GM12865 (cell line): ENCODE measurements around the gene DCDC1.

Experiments used
- DNase-seq: peaks from one replicate; pipeline ENCODE4 v3.0.0; 2010; ENCODE audit warnings: low read depth
- H3K4me3 ChIP-seq: 2 replicates; pipeline ENCODE4 v1.5.1; 2011; ENCODE audit warnings: mild to moderate bottlenecking, low read depth, low read length, control low read depth
- TF ChIP-seq, protein P1 (sequence below): IDR thresholded peaks from 2 replicates; pipeline ENCODE4 v1.5.1; 2011; ENCODE audit warnings: low read length, control low read depth, low read depth, inconsistent platforms; ENCODE audit not compliant: insufficient read depth; ENCODE audit errors: missing control alignments

The DCDC1 gene

DNA sequence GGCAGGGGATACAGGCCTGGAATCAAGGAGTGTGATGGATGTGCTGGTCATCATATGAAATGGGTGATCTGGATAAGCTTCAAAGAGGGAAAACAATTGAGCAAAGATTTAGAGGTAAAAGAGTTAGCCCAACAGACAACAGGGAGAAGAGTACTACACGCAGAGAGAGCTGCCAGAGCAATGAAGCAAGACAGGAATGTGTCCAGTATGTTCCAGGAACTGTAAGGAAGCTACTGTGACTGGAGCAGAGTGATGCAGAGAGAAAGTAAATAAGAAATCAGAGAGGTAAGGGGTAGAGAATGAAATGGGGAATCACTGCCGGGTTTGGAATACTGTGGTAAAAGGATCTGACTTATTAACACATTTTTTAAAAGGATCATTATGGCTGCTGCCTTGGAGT is 255.1 kb downstream of the DCDC1 start:
- TF ChIP-seq, protein P1, sequence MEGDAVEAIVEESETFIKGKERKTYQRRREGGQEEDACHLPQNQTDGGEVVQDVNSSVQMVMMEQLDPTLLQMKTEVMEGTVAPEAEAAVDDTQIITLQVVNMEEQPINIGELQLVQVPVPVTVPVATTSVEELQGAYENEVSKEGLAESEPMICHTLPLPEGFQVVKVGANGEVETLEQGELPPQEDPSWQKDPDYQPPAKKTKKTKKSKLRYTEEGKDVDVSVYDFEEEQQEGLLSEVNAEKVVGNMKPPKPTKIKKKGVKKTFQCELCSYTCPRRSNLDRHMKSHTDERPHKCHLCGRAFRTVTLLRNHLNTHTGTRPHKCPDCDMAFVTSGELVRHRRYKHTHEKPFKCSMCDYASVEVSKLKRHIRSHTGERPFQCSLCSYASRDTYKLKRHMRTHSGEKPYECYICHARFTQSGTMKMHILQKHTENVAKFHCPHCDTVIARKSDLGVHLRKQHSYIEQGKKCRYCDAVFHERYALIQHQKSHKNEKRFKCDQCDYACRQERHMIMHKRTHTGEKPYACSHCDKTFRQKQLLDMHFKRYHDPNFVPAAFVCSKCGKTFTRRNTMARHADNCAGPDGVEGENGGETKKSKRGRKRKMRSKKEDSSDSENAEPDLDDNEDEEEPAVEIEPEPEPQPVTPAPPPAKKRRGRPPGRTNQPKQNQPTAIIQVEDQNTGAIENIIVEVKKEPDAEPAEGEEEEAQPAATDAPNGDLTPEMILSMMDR: no peak
- DNase-seq: no peak
- H3K4me3 ChIP-seq: no peak overlapping the region

DNA sequence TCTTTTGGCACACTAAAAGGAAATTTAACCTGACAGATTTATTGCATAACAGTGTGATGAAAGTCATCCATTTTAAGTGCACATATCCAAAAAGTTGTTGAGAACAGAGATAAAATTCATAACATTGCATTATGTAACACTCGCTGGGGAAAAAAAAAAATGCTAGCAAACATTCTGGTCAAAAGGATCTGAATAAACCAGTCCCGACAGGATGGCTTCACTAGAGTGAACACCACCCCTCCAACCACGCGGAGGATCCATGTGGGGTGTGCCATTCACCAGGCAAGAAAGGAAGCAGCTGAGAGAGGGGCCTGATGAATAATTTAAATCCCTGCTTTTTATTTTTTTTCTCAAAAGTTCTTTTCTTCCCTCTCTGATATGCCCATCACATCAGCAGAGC is 258.7 kb downstream of the DCDC1 start:
- no peak for DNase-seq
- no peak overlapping the region for H3K4me3 ChIP-seq
- TF ChIP-seq, protein P1: no peak

DNA sequence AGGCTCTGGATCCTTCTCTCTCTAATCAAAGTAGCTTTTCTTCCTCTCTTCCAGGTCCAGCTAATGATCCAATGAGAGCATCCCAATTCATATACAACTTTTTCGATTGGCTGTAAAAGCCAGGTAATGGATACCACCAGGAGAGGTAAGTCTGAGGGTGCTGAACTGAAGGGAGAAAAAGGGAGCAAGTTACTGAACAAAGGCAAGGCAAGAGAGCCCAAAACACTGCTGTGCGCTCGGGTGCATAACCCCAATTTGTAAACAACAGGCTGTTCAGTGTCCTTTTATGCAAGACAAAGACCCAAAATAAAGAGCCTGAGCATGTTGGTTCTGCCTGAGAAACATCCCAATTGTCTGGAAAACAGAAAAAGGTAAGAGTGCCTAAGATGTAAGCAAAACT is 260.1 kb downstream of the DCDC1 start:
- no peak for DNase-seq
- TF ChIP-seq, protein P1: no peak
- H3K4me3 ChIP-seq: no peak overlapping the region

DNA sequence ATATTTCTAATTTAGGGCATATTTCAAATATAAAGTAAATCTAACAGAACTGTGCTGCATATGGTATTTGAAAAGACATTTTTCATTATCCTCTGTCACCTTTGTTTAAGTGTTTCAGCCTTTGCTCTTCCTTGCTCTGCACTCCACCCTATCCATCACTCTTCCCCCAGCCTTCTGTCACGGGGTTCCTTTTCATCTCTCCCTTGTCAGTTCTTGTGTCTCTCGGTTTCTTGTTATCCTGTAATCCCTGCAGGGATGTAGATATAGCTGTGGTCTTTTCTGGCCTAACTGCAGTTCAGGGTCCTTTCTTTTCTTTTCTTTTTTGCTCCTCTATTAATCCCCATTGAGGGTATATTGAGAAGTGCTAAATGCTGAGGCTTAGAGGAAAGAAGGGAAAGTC is 261.9 kb downstream of the DCDC1 start:
- TF ChIP-seq, protein P1: no peak
- DNase-seq: no peak
- no peak overlapping the region for H3K4me3 ChIP-seq

DNA sequence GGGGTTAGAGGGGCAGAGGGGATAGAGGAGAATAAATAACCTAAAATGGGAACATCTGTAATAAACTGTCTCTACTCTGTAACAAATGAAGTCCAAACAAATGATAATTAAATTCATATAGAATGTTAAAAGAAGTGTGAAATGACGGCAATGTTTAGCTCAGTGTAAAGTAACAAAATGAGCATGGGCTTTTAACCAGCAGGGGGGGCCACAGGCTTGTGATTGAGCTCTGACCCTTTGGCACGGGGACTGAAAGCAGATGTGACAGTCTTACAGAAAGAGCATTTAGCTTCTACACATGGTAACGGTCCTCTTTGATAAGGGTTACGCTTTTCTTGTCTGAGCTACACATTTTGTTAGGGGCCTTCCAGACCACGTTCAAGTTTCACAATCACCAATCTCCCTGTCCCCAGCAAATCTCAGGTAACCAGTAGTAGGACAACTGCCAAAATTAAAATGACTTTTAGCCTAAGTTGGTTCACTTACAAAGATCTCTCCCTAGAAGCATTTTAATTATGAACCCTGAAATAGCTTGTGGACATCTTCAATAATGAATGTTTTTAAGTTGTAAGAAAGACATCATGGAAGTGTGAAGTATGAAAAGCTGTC is 262.5 kb downstream of the DCDC1 start:
- TF ChIP-seq, protein P1: peak; percentile 76
- peak; percentile 70 for DNase-seq
- H3K4me3 ChIP-seq: no peak overlapping the region

DNA sequence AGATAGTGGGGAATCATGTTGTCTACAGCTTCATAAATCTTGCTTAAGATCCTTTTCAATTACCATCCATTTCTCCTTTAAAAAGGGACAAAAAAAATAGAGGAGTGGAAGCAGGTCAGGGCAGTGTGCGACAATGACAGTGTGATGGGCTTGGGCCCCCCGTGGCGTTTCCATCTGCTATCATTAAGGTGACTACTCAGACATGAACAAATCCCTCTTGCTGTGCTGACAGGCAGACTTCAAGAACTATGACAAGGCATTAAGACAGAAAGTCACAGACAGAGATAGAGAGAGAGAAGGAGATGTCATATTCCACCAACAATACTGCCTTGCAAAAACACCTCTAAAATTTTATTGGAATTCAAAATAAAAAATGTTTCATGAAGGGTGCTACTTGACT is 263.2 kb downstream of the DCDC1 start:
- H3K4me3 ChIP-seq: no peak overlapping the region
- TF ChIP-seq, protein P1: no peak
- DNase-seq: no peak

DNA sequence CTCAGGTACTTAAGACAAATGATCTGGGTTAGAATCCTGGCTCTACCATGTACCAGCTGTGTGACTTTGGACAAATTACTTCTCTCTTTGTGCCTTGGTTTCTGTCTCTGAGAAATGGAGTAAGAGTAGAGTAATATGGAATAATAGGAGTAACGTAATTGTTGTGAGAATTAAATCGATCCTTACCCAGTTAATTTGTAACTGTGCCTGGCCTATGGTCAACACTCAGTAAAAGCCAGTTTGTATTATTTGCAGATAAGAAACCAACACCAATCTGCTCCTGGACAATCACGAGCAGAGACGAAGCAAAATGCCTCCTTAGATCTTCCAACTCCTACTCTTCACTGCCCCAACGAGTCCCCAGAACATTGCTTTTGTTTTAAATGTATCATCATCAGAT is 266.7 kb downstream of the DCDC1 start:
- TF ChIP-seq, protein P1: no peak
- no peak overlapping the region for H3K4me3 ChIP-seq
- no peak for DNase-seq
